ENCODE results near the gene PNPLA5.

GRCh38 chr22:43921370-43921769, 29.6 kb upstream of the PNPLA5 start:
- TF ChIP-seq, protein P1, sequence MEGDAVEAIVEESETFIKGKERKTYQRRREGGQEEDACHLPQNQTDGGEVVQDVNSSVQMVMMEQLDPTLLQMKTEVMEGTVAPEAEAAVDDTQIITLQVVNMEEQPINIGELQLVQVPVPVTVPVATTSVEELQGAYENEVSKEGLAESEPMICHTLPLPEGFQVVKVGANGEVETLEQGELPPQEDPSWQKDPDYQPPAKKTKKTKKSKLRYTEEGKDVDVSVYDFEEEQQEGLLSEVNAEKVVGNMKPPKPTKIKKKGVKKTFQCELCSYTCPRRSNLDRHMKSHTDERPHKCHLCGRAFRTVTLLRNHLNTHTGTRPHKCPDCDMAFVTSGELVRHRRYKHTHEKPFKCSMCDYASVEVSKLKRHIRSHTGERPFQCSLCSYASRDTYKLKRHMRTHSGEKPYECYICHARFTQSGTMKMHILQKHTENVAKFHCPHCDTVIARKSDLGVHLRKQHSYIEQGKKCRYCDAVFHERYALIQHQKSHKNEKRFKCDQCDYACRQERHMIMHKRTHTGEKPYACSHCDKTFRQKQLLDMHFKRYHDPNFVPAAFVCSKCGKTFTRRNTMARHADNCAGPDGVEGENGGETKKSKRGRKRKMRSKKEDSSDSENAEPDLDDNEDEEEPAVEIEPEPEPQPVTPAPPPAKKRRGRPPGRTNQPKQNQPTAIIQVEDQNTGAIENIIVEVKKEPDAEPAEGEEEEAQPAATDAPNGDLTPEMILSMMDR (IDR thresholded peaks at IDR 0.05) = no peak
- no peak for TF ChIP-seq SMAD3 (CRISPR knock-in tag; IDR thresholded peaks at IDR 0.05; ENCODE audit: borderline replicate concordance)
- TF ChIP-seq, protein P2, sequence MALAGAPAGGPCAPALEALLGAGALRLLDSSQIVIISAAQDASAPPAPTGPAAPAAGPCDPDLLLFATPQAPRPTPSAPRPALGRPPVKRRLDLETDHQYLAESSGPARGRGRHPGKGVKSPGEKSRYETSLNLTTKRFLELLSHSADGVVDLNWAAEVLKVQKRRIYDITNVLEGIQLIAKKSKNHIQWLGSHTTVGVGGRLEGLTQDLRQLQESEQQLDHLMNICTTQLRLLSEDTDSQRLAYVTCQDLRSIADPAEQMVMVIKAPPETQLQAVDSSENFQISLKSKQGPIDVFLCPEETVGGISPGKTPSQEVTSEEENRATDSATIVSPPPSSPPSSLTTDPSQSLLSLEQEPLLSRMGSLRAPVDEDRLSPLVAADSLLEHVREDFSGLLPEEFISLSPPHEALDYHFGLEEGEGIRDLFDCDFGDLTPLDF (CRISPR knock-in tag; IDR thresholded peaks at IDR 0.05) = no peak
- TF ChIP-seq, protein P3, sequence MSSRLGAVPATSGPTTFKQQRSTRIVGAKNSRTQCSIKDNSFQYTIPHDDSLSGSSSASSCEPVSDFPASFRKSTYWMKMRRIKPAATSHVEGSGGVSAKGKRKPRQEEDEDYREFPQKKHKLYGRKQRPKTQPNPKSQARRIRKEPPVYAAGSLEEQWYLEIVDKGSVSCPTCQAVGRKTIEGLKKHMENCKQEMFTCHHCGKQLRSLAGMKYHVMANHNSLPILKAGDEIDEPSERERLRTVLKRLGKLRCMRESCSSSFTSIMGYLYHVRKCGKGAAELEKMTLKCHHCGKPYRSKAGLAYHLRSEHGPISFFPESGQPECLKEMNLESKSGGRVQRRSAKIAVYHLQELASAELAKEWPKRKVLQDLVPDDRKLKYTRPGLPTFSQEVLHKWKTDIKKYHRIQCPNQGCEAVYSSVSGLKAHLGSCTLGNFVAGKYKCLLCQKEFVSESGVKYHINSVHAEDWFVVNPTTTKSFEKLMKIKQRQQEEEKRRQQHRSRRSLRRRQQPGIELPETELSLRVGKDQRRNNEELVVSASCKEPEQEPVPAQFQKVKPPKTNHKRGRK (CRISPR knock-in tag; IDR thresholded peaks at IDR 0.05; ENCODE audit: borderline replicate concordance) = no peak
- TF ChIP-seq ZNF317 (CRISPR knock-in tag; IDR thresholded peaks at IDR 0.05; ENCODE audit: borderline replicate concordance, low read depth) = no peak
- TF ChIP-seq, protein P4, sequence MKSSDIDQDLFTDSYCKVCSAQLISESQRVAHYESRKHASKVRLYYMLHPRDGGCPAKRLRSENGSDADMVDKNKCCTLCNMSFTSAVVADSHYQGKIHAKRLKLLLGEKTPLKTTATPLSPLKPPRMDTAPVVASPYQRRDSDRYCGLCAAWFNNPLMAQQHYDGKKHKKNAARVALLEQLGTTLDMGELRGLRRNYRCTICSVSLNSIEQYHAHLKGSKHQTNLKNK (CRISPR knock-in tag; IDR thresholded peaks at IDR 0.05) = no peak
- no peak for TF ChIP-seq PREB (CRISPR knock-in tag; IDR thresholded peaks at IDR 0.05; ENCODE audit: borderline replicate concordance)
- TF ChIP-seq, protein P5, sequence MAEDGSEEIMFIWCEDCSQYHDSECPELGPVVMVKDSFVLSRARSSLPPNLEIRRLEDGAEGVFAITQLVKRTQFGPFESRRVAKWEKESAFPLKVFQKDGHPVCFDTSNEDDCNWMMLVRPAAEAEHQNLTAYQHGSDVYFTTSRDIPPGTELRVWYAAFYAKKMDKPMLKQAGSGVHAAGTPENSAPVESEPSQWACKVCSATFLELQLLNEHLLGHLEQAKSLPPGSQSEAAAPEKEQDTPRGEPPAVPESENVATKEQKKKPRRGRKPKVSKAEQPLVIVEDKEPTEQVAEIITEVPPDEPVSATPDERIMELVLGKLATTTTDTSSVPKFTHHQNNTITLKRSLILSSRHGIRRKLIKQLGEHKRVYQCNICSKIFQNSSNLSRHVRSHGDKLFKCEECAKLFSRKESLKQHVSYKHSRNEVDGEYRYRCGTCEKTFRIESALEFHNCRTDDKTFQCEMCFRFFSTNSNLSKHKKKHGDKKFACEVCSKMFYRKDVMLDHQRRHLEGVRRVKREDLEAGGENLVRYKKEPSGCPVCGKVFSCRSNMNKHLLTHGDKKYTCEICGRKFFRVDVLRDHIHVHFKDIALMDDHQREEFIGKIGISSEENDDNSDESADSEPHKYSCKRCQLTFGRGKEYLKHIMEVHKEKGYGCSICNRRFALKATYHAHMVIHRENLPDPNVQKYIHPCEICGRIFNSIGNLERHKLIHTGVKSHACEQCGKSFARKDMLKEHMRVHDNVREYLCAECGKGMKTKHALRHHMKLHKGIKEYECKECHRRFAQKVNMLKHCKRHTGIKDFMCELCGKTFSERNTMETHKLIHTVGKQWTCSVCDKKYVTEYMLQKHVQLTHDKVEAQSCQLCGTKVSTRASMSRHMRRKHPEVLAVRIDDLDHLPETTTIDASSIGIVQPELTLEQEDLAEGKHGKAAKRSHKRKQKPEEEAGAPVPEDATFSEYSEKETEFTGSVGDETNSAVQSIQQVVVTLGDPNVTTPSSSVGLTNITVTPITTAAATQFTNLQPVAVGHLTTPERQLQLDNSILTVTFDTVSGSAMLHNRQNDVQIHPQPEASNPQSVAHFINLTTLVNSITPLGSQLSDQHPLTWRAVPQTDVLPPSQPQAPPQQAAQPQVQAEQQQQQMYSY (CRISPR knock-in tag; IDR thresholded peaks at IDR 0.05) = no peak
- TF ChIP-seq, protein P6, sequence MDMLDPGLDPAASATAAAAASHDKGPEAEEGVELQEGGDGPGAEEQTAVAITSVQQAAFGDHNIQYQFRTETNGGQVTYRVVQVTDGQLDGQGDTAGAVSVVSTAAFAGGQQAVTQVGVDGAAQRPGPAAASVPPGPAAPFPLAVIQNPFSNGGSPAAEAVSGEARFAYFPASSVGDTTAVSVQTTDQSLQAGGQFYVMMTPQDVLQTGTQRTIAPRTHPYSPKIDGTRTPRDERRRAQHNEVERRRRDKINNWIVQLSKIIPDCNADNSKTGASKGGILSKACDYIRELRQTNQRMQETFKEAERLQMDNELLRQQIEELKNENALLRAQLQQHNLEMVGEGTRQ (CRISPR knock-in tag; IDR thresholded peaks at IDR 0.05) = no peak
- TF ChIP-seq IRF1 (CRISPR knock-in tag; IDR thresholded peaks at IDR 0.05) = no peak
